Ishikawa (cell line): ENCODE measurements around the gene SKI.

ENCODE experiments used
- CEBPB ChIP-seq: IDR thresholded peaks from 2 replicates; pipeline ENCODE4 v1.6.1; 2012
- CREB1 ChIP-seq: IDR thresholded peaks from 2 replicates; pipeline ENCODE4 v1.6.1; 2012; ENCODE audit warnings: low read depth
- EGR1 ChIP-seq: IDR thresholded peaks from 2 replicates; pipeline ENCODE4 v1.6.1; 2012
- EP300 ChIP-seq: IDR thresholded peaks from 2 replicates; pipeline ENCODE4 v1.6.1; 2012; ENCODE audit warnings: borderline replicate concordance
- FOXM1 ChIP-seq: IDR thresholded peaks from 2 replicates; pipeline ENCODE4 v1.6.1; 2012; ENCODE audit warnings: low read depth, borderline replicate concordance
- MAX ChIP-seq: IDR thresholded peaks from 2 replicates; pipeline ENCODE4 v1.6.1; 2012
- NFIC ChIP-seq: IDR thresholded peaks from 2 replicates; pipeline ENCODE4 v1.6.1; 2012
- RAD21 ChIP-seq: IDR thresholded peaks from 2 replicates; pipeline ENCODE4 v1.6.1; 2012; ENCODE audit warnings: low read depth
- TAF1 ChIP-seq: IDR thresholded peaks from 2 replicates; pipeline ENCODE4 v1.6.1; 2012; ENCODE audit warnings: low read depth, mild to moderate bottlenecking
- YY1 ChIP-seq: IDR thresholded peaks from 2 replicates; pipeline ENCODE4 v1.6.1; 2012; ENCODE audit warnings: low read depth
- TF ChIP-seq, protein P1 (sequence below): IDR thresholded peaks from 2 replicates; pipeline ENCODE4 v1.6.1; 2012; ENCODE audit warnings: low read depth, mild to moderate bottlenecking

- TF ChIP-seq EP300: no peak
- no peak for TF ChIP-seq CEBPB
- no peak for TF ChIP-seq MAX
- no peak for TF ChIP-seq FOXM1
- TF ChIP-seq YY1: no peak
- no peak for TF ChIP-seq RAD21
- TF ChIP-seq CREB1: no peak
- no peak for TF ChIP-seq EGR1
- no peak for TF ChIP-seq TAF1
- no peak for TF ChIP-seq NFIC
- TF ChIP-seq, protein P1, sequence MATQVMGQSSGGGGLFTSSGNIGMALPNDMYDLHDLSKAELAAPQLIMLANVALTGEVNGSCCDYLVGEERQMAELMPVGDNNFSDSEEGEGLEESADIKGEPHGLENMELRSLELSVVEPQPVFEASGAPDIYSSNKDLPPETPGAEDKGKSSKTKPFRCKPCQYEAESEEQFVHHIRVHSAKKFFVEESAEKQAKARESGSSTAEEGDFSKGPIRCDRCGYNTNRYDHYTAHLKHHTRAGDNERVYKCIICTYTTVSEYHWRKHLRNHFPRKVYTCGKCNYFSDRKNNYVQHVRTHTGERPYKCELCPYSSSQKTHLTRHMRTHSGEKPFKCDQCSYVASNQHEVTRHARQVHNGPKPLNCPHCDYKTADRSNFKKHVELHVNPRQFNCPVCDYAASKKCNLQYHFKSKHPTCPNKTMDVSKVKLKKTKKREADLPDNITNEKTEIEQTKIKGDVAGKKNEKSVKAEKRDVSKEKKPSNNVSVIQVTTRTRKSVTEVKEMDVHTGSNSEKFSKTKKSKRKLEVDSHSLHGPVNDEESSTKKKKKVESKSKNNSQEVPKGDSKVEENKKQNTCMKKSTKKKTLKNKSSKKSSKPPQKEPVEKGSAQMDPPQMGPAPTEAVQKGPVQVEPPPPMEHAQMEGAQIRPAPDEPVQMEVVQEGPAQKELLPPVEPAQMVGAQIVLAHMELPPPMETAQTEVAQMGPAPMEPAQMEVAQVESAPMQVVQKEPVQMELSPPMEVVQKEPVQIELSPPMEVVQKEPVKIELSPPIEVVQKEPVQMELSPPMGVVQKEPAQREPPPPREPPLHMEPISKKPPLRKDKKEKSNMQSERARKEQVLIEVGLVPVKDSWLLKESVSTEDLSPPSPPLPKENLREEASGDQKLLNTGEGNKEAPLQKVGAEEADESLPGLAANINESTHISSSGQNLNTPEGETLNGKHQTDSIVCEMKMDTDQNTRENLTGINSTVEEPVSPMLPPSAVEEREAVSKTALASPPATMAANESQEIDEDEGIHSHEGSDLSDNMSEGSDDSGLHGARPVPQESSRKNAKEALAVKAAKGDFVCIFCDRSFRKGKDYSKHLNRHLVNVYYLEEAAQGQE: no peak
Measured at GRCh38 chr1:2275796-2276536, 47.8 kb downstream of the SKI start.
